Adrenal gland (tissue), 12 donors: ENCODE results near the gene THSD7B. TPM values are rescaled to one million over a fixed set of nuclear protein-coding genes. Genes with fewer than 3 reads are reported as not detected.
A peak's percentile ranks its signal among the peaks of the same experiment; 100 is the strongest.

ENCODE experiments used
- DNase-seq, 7 donors: peaks; one replicate each; pipeline ENCODE4 v3.0.0-alpha.2; 2019 to 2020
- H3K27ac ChIP-seq, 5 donors: fragments of 200-600 bp; sonication (generic) in 4 of 5; 1 replicate in 3 of 5; 2 replicates in 2 of 5; pipeline versions ENCODE4 v1.5.1 to v1.8.0; 2016 to 2020; ENCODE audit warnings: mild to moderate bottlenecking in 1 of 5
- H3K27me3 ChIP-seq: fragments of 200-600 bp; 2 replicates; pipeline ENCODE4 v1.8.0; 2021
- H3K36me3 ChIP-seq, 2 donors: fragments of 200-600 bp; replicated peaks in 1 of 2; 1 replicate in 1 of 2; 2 replicates in 1 of 2; pipeline versions ENCODE4 v1.5.1 to v1.8.0; 2018 to 2022
- H3K4me1 ChIP-seq, 2 donors: fragments of 200-600 bp; replicated peaks in 1 of 2; 1 replicate in 1 of 2; 2 replicates in 1 of 2; pipeline versions ENCODE4 v1.5.1 to v1.8.0; 2018 to 2021
- H3K4me3 ChIP-seq, 4 donors: fragments of 200-600 bp; sonication (generic) in 3 of 4; one replicate each; pipeline ENCODE4 v1.5.1; 2016 to 2018
- H3K9me3 ChIP-seq, 3 donors: fragments of 200-600 bp; sonication (generic) in 1 of 3; replicated peaks in 1 of 3; 1 replicate in 2 of 3; 2 replicates in 1 of 3; pipeline versions ENCODE4 v1.5.1 to v1.8.0; 2016 to 2021
- POLR2A ChIP-seq, 2 donors: fragments of 450-650 bp; IDR thresholded peaks; one replicate each; pipeline ENCODE4 v1.6.1; 2017; ENCODE audit warnings: antibody characterized with exemption in 2 of 2, mild to moderate bottlenecking in 2 of 2, moderate library complexity in 1 of 2
- WGBS, 4 donors: extraction: QIAGEN DNeasy Blood & Tissue Kit in 2 of 4; methylation state at CpG; one replicate each; pipeline versions ENCODE4 v1.1.5 to v1.1.7; 2013 to 2017; 5-methylcytosine and 5-hydroxymethylcytosine counted together
- intact Hi-C, 2 donors: fragments of 100-400 bp; cut with DNase I; formaldehyde crosslinking; loops; one replicate each; pipeline versions ENCODE4 v1.14.1 to v1.15.0; 2022 to 2023
- polyA plus RNA-seq, 3 donors: library from polyadenylated mRNA; stranded (reverse); fragments of 200-250 nt in 2 of 3; fragments of 350-450 nt in 1 of 3; fragmentation: Illumina TruSeq in 1 of 3; extraction: RNeasy Lipid Tissue Mini Kit (QIAGEN cat#74804) in 1 of 3; gene quantifications; one replicate each; pipeline ENCODE4 v1.2.3, GENCODE V29; 2013 to 2014
- total RNA-seq, 9 donors: library from RNA; depleted of rRNA in 4 of 9; stranded (reverse); fragments of >200 nt in 4 of 9; fragments of 120-200 nt in 1 of 9; fragmentation: NEBNext Ultra II Directional in 1 of 9; extraction: Animal tissue kit (Norgen Biotek cat#: 25700) in 1 of 9; gene quantifications; one replicate each; pipeline versions ENCODE4 v1.1.0 to v1.2.4, GENCODE V29; 2013 to 2023
- TF ChIP-seq, protein P1 (sequence below), 6 experiments: fragments of 450-650 bp in 4 of 6; fragments of 200-600 bp in 2 of 6; sonication (generic) in 1 of 6; IDR thresholded peaks; 1 replicate in 5 of 6; 2 replicates in 1 of 6; pipeline versions ENCODE4 v1.5.1 to v1.8.0; 2016 to 2021; ENCODE audit warnings: antibody characterized with exemption in 6 of 6, mild to moderate bottlenecking in 2 of 6, moderate library complexity in 1 of 6
- donor health status: healthy with polysubstance abuse.
- donor health status: Bipolar disorder and iron deficiency.
- donor health status: DM: yes; HTN: yes; CAD: no.
- donor health status: DM: no; HTN: no; CAD: no.
- donor health status: DM: no; HTN: no; CAD: no.
- donor health status: DM: yes; HTN: yes; CAD: no.

THSD7B gene
- total and polyA plus RNA-seq, 12 donors, result under 0.01 to 0.44 (median 0.12) TPM; not detected in 4

DNA sequence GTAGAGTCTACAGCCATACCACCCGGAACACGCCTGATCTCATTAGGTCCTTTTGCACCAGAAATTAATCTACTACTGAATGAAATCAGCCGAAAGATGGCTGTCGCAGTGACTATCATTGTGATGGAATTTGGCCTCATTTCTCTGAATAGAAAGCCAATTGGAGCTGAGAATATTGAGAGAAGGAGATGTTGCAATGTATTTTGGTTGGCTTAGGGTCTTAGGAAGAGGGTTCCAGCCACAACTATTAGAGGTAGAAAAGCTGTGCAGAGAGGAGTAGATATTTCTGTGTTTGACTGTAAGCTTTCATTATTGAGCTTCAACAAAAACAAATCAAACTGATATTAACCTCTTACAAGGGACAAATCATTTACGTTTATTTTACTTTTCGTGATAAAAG lies 98.1 kb downstream of the THSD7B start:
- 53 to 66% (median 56%) methylated on average over 6 of the region's 6 CpGs for WGBS, 4 donors
- no peak for DNase-seq
- Histone ChIP-seq H3K9me3 (no peaks in the 10 kb centered on the region), H3K36me3 (no peaks in the 10 kb centered on the region), H3K27ac (no peak overlapping the region), H3K4me3 (no peak overlapping the region), H3K4me1 (no peaks in the 10 kb centered on the region), H3K27me3 (no peaks in the 10 kb centered on the region)
- TF ChIP-seq POLR2A (IDR thresholded peaks at IDR 0.05), result no peak
- TF ChIP-seq, protein P1, sequence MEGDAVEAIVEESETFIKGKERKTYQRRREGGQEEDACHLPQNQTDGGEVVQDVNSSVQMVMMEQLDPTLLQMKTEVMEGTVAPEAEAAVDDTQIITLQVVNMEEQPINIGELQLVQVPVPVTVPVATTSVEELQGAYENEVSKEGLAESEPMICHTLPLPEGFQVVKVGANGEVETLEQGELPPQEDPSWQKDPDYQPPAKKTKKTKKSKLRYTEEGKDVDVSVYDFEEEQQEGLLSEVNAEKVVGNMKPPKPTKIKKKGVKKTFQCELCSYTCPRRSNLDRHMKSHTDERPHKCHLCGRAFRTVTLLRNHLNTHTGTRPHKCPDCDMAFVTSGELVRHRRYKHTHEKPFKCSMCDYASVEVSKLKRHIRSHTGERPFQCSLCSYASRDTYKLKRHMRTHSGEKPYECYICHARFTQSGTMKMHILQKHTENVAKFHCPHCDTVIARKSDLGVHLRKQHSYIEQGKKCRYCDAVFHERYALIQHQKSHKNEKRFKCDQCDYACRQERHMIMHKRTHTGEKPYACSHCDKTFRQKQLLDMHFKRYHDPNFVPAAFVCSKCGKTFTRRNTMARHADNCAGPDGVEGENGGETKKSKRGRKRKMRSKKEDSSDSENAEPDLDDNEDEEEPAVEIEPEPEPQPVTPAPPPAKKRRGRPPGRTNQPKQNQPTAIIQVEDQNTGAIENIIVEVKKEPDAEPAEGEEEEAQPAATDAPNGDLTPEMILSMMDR (IDR thresholded peaks at IDR 0.05), result no peak
- intact Hi-C loops, result no loop called here

DNA sequence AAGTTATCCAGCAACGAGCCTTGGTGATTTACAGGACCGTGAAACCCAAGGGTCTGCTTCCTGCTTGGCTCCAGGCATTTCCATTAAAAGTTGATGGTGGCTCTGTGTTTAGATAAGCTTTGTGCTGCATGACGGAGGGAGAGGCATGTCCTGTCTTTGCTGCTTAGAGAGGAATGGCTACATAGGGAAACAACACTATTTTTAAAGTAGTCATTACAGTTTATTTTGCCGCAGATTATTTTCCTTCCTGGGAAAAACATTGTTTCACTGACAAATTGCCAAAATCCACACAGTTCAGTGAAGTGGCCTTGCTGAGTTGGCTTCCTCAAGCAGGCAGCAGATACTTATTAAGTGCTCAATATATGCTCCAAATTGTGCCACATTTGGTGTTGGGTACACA lies 98.5 kb downstream of the THSD7B start:
- Histone ChIP-seq H3K36me3 (no peaks in the 10 kb centered on the region), H3K27ac (no peak overlapping the region), H3K4me3 (no peak overlapping the region), H3K9me3 (no peaks in the 10 kb centered on the region), H3K27me3 (no peaks in the 10 kb centered on the region), H3K4me1 (no peaks in the 10 kb centered on the region)
- no peak for DNase-seq
- TF ChIP-seq, protein P1 (IDR thresholded peaks at IDR 0.05), result no peak
- no peak for TF ChIP-seq POLR2A (IDR thresholded peaks at IDR 0.05)
- intact Hi-C loops, result no loop called here
- 22 to 33% (median 28%) methylated on average over 4 of the region's 4 CpGs for WGBS, 4 donors

DNA sequence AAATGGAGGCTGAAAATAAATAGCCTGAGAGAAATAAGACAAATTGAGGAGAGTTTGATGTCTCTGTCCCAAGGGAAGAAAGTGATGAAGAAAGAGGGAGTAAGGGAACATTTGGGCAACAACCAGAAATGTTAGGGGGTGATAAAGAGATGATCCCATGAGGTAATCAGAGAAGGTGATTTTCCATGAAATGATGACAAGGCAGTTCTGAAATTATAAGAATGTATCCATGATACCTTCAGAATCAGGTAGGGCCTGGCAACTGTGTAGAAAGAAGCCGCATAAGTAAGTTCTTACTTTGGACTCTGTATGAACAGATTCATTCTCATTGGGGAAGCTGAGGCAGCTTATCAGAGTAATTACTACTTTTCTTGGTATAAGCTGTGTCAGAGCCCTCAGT lies 106.1 kb downstream of the THSD7B start:
- TF ChIP-seq, protein P1 (IDR thresholded peaks at IDR 0.05), result no peak
- TF ChIP-seq POLR2A (IDR thresholded peaks at IDR 0.05), result no peak
- WGBS, 4 donors, result 50 to 92% (median 88%) methylated on average over 1 of the region's 1 CpG
- Histone ChIP-seq H3K27me3 (no peaks in the 10 kb centered on the region), H3K4me3 (no peak overlapping the region), H3K4me1 (no peaks in the 10 kb centered on the region), H3K36me3 (no peaks in the 10 kb centered on the region), H3K9me3 (no peaks in the 10 kb centered on the region), H3K27ac (no peak overlapping the region)
- intact Hi-C loops, result no loop called here
- no peak for DNase-seq

DNA sequence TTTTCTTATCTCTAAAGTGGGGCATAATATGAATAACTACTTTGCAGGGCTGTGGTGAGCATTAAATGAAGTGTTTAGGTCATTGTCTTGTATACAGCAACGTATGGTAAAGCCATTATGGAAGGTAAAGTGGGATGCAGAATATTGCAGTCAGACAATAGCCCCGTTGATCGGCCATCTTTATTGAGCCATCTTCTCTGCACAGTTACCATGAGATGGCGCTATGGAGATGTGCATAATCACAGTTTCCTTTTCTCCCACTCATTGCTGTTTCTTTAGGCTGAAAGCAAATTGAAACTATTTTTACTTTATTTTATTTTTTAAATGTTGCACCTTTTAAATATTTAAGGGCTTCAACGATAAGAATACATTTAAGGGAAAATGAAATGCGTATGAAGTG lies 108.9 kb downstream of the THSD7B start:
- Histone ChIP-seq H3K4me3 (no peak overlapping the region), H3K36me3 (no peaks in the 10 kb centered on the region), H3K4me1 (no peaks in the 10 kb centered on the region), H3K27me3 (no peaks in the 10 kb centered on the region), H3K27ac (no peak overlapping the region), H3K9me3 (no peaks in the 10 kb centered on the region)
- TF ChIP-seq, protein P1 (IDR thresholded peaks at IDR 0.05), result peak in 5 of 6 experiments; percentile 7 to 49 (median 39)
- TF ChIP-seq POLR2A (IDR thresholded peaks at IDR 0.05), result no peak
- 41 to 54% (median 46%) methylated on average over 6 of the region's 6 CpGs for WGBS, 4 donors
- DNase-seq, result peak in 2 of 7 donors; percentile 8 to 19
- intact Hi-C loops, result no loop called here
